ENCODE results near the gene CPSF2.
"Not testable (repeated sequence)": the region's sequence is repeated elsewhere in the genome, so short reads cannot be mapped to it uniquely, and the experiment has no call there.

The CPSF2 gene

DNA sequence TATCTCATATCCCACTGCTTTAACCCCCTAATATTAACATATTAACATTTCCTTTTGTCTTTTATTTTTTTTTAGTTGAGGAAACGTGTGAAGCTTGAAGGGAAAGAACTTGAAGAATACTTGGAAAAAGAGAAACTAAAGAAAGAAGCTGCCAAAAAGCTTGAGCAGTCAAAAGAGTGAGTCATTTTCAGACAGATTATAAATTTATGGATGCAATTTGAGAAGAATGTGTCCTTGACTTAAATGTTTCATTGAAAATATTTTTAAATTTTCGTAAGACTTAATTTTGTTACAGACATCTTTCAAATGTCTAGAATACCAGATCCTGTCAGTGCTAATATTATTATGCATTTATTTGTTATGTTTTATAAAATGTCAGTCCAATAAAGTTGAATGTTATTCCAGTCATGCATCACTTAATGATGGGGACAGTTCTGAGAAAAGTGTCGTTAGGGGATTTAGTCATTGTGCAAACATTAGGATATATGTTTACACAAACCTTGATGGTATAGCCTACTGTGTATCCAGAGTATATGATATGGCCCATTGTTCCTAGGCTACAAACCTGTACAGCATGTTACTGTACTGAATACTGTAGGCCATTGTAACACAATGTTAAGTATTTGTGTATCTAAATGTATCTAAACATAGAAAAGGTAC lies 32.6 kb downstream of the CPSF2 start:
- DNase-seq (ENCODE audit: low spot score), result no peak

DNA sequence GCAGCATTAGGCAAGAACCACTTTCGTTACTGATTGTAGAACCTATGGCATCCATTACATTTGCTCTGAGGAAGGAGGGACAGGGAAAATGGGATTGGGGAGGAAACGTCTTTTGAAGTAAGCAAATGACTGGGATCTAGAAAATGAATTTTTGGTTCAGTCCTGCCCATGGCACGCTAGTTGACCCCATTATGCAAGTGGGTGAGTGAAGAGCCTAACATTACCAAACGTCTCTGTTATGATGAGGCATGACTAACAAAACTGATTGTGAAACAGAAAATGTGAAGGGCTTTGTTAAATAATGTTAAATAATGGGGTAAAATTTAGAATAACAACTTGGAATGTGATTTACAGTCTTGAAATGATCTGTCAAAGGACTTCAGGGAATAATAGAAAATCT lies 38.9 kb downstream of the CPSF2 start:
- no peak for DNase-seq (ENCODE audit: low spot score)

GRCh38 chr14:92161521-92161920 lies 39.8 kb downstream of the CPSF2 start:
- DNase-seq (ENCODE audit: low spot score), result no peak

- no peak for DNase-seq (ENCODE audit: low spot score)
Observed at GRCh38 chr14:92164958-92165357, 43.2 kb downstream of the CPSF2 start.

GRCh38 chr14:92173668-92174067 lies 51.9 kb downstream of the CPSF2 start:
- no peak for DNase-seq (ENCODE audit: low spot score)

DNA sequence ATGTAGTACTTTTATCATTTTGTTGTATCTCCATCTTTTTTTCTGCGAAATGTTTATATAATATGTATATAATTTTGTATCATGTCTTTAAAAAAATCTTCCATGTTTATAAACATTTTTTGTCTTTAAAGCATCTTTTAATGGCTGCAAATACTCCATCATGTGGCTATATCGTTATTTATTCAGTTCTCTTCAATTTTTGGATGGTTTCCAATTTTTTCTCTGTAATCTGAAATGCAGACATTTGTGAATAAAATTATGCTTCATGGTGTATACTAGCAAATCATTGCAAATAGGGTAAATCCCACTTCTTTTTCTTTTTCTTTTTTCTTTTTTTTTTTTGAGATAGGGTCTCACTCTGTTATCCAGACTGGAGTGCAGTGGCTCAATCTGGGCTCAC lies 54.0 kb downstream of the CPSF2 start:
- no peak for DNase-seq (ENCODE audit: low spot score)

DNA sequence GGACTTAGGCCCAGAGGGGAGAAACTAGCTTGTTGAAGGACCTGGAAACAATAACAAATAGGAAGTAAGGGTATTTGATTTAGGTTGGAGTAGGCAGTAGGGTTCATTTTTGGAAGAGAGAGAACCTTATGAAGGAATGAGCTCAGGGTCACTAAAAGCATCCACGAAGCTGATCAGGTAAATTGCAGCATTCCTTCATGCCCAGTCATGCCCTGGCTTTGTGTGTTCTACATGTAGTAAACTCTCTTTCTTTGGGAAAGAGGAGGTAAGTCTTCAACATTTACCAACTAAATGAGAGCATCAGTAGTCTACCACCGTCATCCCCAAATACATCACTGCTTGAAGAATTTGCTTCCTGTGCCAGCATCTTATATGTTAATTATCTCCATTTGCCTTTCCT lies 54.7 kb downstream of the CPSF2 start:
- no peak for DNase-seq (ENCODE audit: low spot score)

DNA sequence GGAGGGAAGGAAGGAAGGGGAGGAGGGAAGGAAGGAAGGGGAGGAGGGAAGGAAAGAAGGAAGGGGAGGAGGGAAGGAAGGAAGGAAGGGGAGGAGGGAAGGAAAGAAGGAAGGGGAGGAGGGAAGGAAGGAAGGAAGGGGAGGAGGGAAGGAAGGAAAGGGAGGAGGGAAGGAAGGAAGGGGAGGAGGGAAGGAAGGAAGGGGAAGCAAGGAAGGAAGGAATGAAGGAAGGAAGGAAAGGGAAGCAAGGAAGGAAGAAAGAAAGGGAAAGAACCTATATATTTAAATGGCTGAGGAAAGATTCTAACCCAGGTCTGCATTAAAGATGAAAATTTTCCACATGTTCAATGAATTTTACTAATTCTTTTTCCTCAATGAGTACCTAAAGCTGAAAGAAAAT lies 57.4 kb downstream of the CPSF2 start:
- not testable (repeated sequence) for DNase-seq (ENCODE audit: low spot score)

DNA sequence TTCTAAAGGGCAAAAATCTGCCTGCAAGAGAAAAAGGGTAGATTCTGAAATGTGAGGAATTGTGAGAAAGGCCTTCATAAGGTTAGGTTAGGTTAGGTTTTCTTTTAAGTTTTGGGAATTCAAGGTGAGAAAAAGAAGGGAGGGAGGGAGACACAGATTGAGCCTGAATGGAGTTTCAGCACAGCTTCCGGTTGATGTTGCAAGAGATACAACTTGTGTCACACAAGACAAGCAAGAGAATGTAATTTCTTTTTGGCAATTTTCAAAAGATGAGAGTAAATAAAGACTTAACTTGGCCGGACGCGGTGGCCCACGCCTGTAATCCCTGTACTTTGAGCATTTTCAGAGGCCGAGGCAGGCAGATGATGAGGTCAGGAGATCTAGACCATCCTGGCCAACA lies 63.8 kb downstream of the CPSF2 start:
- DNase-seq (ENCODE audit: low spot score), result no peak

GRCh38 chr14:92187616-92188015 lies 65.8 kb downstream of the CPSF2 start:
- not testable (repeated sequence) for DNase-seq (ENCODE audit: low spot score)

DNA sequence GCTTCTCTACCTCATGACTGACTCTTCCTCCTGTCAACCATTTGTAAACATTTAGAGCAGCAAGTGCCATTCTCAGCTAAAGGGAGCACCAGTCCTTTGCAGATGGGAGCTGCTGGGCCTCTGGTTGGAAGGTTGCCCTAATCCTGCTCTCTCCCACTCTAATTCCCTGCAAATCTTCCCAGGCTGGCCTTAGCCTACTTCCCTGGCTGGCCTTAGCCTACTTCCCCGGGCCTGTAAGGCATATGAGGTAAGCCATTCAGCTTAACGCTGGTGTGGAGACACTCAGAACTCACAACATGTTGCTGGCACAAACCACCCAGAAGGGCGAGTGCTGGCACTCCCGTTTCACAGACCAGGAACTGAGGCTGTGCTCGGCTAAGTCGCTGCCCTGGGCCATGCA lies 69.0 kb downstream of the CPSF2 start:
- DNase-seq (ENCODE audit: low spot score), result no peak

DNA sequence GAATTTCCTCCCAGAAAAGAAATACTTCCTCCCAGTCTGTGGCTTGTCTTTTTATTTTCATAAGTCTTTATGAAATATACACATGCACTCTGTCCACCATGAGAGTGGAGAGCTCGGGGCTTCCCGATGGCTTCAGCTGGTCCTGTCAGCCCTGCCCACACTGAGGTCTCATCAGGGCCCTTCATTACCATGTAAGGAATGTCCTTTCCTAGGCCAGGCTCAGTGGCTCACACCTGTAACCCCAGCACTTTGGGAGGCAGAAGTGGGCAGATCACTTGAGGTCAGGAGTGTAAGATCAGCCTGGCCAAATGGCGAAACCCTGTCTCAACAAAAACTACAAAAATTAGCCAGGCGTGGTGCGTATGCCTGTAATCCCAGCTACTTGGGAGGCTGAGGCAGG lies 77.0 kb downstream of the CPSF2 start:
- no peak for DNase-seq (ENCODE audit: low spot score)

- DNase-seq (ENCODE audit: low spot score), result no peak
Observed at GRCh38 chr14:92199763-92200162, 78.0 kb downstream of the CPSF2 start.

- DNase-seq (ENCODE audit: low spot score), result no peak
Observed at GRCh38 chr14:92203116-92203515, 81.3 kb downstream of the CPSF2 start.

- no peak for DNase-seq (ENCODE audit: low spot score)
Observed at GRCh38 chr14:92204792-92205191, 83.0 kb downstream of the CPSF2 start.

DNA sequence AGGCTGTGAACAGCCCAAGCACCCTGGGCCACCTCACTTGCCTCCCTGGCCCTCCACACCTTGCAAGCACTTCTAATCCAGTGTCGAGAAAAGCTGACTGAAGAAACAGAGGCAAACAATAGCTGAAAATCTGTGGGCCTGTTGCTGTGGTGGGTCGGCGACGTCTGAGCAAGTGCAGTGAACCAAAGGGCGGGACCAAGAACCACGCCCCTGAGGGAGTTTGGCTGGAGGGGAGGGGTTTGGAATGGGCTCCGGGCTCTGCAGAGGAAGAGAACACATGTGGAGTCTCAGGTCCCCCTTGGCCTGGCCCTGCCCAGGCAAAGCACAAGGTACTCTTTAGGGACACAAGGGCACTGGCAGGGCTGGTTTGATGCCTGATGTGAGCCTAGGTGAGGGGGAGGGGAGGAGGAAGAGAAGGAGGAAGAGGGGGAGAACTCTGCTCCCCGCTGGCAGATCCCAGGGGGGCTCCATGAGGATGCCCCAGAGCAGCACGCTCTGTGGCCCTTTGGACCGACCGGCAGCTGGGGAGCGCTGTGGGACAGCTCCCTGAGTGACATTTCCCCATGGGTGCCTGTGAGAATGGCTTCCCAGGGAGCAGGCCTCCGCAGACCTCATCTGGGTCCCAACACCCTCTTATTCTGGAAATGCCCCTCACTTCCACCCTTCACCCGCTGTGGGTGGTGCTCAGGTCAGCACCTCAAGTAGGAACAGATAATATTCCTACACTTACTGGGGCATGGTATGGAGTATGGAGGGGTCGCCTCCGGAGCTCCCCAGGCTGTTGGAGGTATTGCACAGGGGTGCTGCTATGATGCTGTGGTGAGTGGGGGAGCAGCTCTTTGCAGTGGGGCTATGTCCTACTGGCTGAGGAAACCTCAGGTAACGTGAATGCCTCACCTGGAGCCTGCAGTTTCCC lies 85.5 kb downstream of the CPSF2 start:
- DNase-seq (ENCODE audit: low spot score), result no peak

GRCh38 chr14:92207928-92208265 lies 86.1 kb downstream of the CPSF2 start:
- no peak for DNase-seq (ENCODE audit: low spot score)

- no peak for DNase-seq (ENCODE audit: low spot score)
Observed at GRCh38 chr14:92209141-92209540, 87.4 kb downstream of the CPSF2 start.

GRCh38 chr14:92213125-92213524 lies 91.4 kb downstream of the CPSF2 start:
- not testable (repeated sequence) for DNase-seq (ENCODE audit: low spot score)

DNA sequence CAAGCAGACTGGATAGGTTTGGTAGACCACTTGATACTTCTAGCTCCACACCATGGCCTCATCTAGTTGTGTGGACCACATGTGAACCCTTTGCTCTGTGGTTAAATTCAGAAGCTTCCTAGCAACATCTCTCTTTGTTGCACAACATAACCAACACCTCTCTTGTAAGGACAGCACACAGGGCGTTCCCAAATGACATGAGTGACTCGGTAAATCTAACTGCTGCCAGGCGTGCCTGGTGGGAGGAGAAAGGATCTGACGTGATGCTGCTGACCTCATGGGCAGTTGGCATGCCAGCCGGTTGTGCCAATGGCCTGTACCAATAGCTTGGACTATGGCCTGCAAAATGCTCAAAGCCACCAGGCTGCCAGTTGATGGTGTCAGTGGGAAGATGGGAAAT lies 93.8 kb downstream of the CPSF2 start:
- no peak for DNase-seq (ENCODE audit: low spot score)

DNA sequence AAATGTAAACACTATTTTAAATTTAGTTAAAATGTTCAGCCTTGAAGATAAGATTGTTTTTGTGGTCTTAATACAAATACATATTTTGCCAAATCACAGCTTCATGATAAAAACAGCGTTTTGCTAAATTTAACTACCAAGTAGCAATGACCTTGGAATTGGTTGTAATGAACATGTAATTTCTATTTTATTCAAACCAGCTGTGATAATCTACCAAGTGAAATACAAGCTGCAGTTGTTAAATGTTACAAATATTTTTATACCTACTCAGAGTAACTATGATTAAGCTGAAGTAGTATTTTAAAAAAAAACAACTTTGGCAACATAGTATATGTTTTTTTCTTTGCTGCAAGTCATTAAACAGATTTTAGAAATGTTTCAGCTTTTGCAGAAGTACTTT lies 96.2 kb downstream of the CPSF2 start:
- no peak for DNase-seq (ENCODE audit: low spot score)

Measured in SK-N-DZ (cell line).